Smooth muscle cell (in vitro differentiated cells): Measurements from ENCODE around the gene IL1RL1. TPM values are rescaled to one million over a fixed set of nuclear protein-coding genes. Genes with fewer than 3 reads are reported as not detected.

Source experiments
- DNase-seq: peaks from one replicate; lab custom pipeline; 2025; ENCODE audit not compliant: unreplicated experiment; lab: John Stamatoyannopoulos, UW
- H2AFZ ChIP-seq: fragments of 200-600 bp; sonication (generic); 2 replicates; pipeline ENCODE4 v1.6.0; 2016; ENCODE audit warnings: antibody characterized with exemption, low read depth, mild to moderate bottlenecking
- H3F3A ChIP-seq: fragments of 200-600 bp; sonication (generic); 2 replicates; pipeline ENCODE4 v1.6.0; 2017; ENCODE audit warnings: antibody characterized with exemption, low read depth
- H3K27ac ChIP-seq: fragments of 200-600 bp; sonication (generic); 2 replicates; pipeline ENCODE4 v1.5.1; 2016; ENCODE audit warnings: low read depth, mild to moderate bottlenecking
- H3K27me3 ChIP-seq: fragments of 200-600 bp; sonication (generic); 2 replicates; pipeline ENCODE4 v1.6.1; 2016; ENCODE audit warnings: low read depth, mild to moderate bottlenecking
- H3K36me3 ChIP-seq: fragments of 200-600 bp; sonication (generic); 2 replicates; pipeline ENCODE4 v1.5.1; 2016; ENCODE audit warnings: low read depth
- H3K4me1 ChIP-seq: fragments of 200-600 bp; sonication (generic); 2 replicates; pipeline ENCODE4 v1.5.1; 2016; ENCODE audit warnings: low read depth
- H3K4me2 ChIP-seq: fragments of 200-600 bp; sonication (generic); 2 replicates; pipeline ENCODE4 v1.6.0; 2016; ENCODE audit warnings: mild to moderate bottlenecking
- H3K4me3 ChIP-seq: fragments of 200-600 bp; sonication (generic); 2 replicates; pipeline ENCODE4 v1.5.1; 2016; ENCODE audit warnings: mild to moderate bottlenecking
- H3K79me2 ChIP-seq: fragments of 200-600 bp; sonication (generic); 2 replicates; pipeline ENCODE4 v1.6.0; 2016; ENCODE audit warnings: low read depth, mild to moderate bottlenecking
- H3K9ac ChIP-seq: fragments of 200-600 bp; sonication (generic); 2 replicates; pipeline ENCODE4 v1.6.0; 2016; ENCODE audit warnings: low read depth
- H3K9me3 ChIP-seq: fragments of 200-600 bp; sonication (generic); replicated peaks from 2 replicates; pipeline ENCODE4 v1.5.1; 2016; ENCODE audit warnings: low read depth
- H4K20me1 ChIP-seq: fragments of 200-600 bp; sonication (generic); 2 replicates; pipeline ENCODE4 v1.6.0; 2016; ENCODE audit warnings: low read depth
- whole genome bisulfite sequencing: methylation state at CpG from one replicate; pipeline ENCODE4 v1.1.7; 2016; ENCODE audit warnings: low lambda C conversion rate; 5-methylcytosine and 5-hydroxymethylcytosine counted together
- polyA plus RNA-seq: library from polyadenylated mRNA; unstranded; fragments of >200 nt; fragmentation: Nextera tagmentation; extraction: Ambion mirVana; gene quantifications from 2 replicates; pipeline ENCODE4 v1.2.1, GENCODE V29; 2016
- total RNA-seq: library from RNA; depleted of rRNA; stranded (reverse); fragments of >200 nt; gene quantifications from 2 replicates; pipeline ENCODE4 v1.2.3, GENCODE V29; 2014
- TF ChIP-seq, protein P1 (sequence below): fragments of 200-600 bp; sonication (generic); IDR thresholded peaks from 2 replicates; pipeline ENCODE4 v1.5.1; 2017; ENCODE audit warnings: borderline replicate concordance, mild to moderate bottlenecking, antibody characterized with exemption; ENCODE audit not compliant: insufficient read depth, poor library complexity, severe bottlenecking

Gene IL1RL1
- total and polyA plus RNA-seq, 2 experiments from 2014 or later, result 1.6 to 1.8 TPM

DNA sequence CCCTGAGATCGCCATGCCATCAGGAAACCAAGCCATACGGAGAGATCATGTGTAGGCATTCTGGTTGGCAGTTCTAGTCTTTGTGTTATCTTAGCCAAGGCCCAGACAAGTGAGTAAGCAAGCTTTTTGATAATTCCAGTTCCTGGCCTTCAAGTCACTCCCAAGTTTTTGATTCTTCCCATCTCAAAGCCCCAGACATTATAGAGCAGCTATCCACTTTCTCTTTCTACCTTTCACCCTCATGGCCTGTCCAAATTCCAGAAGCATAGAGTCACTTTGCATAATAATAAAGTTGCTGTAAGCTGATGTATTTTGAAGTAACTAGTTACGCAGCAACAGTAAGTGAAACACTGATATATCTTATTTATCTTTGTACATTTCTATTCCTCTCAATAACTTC lies 26.8 kb upstream of the IL1RL1 start:
- Histone ChIP-seq H3F3A (no peaks in the 10 kb centered on the region), H3K79me2 (no peaks in the 10 kb centered on the region), H3K27me3 (no peaks in the 10 kb centered on the region), H3K4me2 (peak overlapping the region; percentile 19), H3K9ac (no peak overlapping the region), H3K4me3 (no peak overlapping the region), H4K20me1 (no peaks in the 10 kb centered on the region), H3K4me1 (no peaks in the 10 kb centered on the region), H2AFZ (no peak overlapping the region), H3K27ac (no peak overlapping the region), H3K36me3 (no peaks in the 10 kb centered on the region), H3K9me3 (no peaks in the 10 kb centered on the region)
- no peak for DNase-seq
- TF ChIP-seq, protein P1, sequence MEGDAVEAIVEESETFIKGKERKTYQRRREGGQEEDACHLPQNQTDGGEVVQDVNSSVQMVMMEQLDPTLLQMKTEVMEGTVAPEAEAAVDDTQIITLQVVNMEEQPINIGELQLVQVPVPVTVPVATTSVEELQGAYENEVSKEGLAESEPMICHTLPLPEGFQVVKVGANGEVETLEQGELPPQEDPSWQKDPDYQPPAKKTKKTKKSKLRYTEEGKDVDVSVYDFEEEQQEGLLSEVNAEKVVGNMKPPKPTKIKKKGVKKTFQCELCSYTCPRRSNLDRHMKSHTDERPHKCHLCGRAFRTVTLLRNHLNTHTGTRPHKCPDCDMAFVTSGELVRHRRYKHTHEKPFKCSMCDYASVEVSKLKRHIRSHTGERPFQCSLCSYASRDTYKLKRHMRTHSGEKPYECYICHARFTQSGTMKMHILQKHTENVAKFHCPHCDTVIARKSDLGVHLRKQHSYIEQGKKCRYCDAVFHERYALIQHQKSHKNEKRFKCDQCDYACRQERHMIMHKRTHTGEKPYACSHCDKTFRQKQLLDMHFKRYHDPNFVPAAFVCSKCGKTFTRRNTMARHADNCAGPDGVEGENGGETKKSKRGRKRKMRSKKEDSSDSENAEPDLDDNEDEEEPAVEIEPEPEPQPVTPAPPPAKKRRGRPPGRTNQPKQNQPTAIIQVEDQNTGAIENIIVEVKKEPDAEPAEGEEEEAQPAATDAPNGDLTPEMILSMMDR, result no peak
- WGBS, result 64% methylated on average over 3 of the region's 3 CpGs

GRCh38 chr2:102285368-102285767 lies 26.0 kb upstream of the IL1RL1 start:
- no peaks in the 10 kb centered on the region for H3K4me1 ChIP-seq
- H2AFZ ChIP-seq, result no peak overlapping the region
- TF ChIP-seq, protein P1, result no peak
- H3K4me2 ChIP-seq, result peak overlapping the region; percentile 19
- no peak for DNase-seq
- H3K36me3 ChIP-seq, result no peaks in the 10 kb centered on the region
- H3K9ac ChIP-seq, result no peak overlapping the region
- 72% methylated on average over 2 of the region's 2 CpGs for WGBS
- no peaks in the 10 kb centered on the region for H3K79me2 ChIP-seq
- no peaks in the 10 kb centered on the region for H3K27me3 ChIP-seq
- no peak overlapping the region for H3K4me3 ChIP-seq
- no peak overlapping the region for H3K27ac ChIP-seq
- no peaks in the 10 kb centered on the region for H3F3A ChIP-seq
- no peaks in the 10 kb centered on the region for H4K20me1 ChIP-seq
- no peaks in the 10 kb centered on the region for H3K9me3 ChIP-seq

GRCh38 chr2:102286041-102286440 lies 25.3 kb upstream of the IL1RL1 start:
- no peaks in the 10 kb centered on the region for H3F3A ChIP-seq
- H3K36me3 ChIP-seq, result no peaks in the 10 kb centered on the region
- WGBS, result 67% methylated on average over 3 of the region's 3 CpGs
- no peaks in the 10 kb centered on the region for H3K79me2 ChIP-seq
- H3K27me3 ChIP-seq, result no peaks in the 10 kb centered on the region
- no peak overlapping the region for H2AFZ ChIP-seq
- no peak overlapping the region for H3K27ac ChIP-seq
- no peaks in the 10 kb centered on the region for H3K4me1 ChIP-seq
- no peak overlapping the region for H3K4me3 ChIP-seq
- no peak overlapping the region for H3K9ac ChIP-seq
- no peaks in the 10 kb centered on the region for H4K20me1 ChIP-seq
- H3K4me2 ChIP-seq, result no peak overlapping the region
- TF ChIP-seq, protein P1, result no peak
- no peaks in the 10 kb centered on the region for H3K9me3 ChIP-seq
- DNase-seq, result no peak

DNA sequence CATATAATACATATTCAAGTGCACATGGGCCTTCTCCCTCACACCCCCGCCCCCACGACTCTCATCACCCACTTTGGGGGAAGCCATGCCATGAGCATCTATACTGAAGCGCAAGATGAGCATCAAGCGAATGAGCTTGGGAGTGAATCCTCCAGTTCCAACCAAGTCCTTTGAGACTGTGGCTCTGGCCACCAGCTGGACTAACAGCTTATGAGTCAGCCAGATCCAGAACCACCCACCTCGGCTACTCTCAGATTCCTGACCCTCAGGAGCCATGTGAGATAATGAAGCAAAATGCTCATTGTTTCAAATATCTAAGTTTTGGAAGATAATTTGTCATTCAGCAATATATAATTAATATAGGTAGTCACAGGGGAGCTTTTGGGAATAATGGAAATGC lies 22.2 kb upstream of the IL1RL1 start:
- Histone ChIP-seq H3F3A (no peaks in the 10 kb centered on the region), H3K36me3 (no peaks in the 10 kb centered on the region), H3K79me2 (no peaks in the 10 kb centered on the region), H3K9ac (no peak overlapping the region), H4K20me1 (no peaks in the 10 kb centered on the region), H3K27ac (no peak overlapping the region), H3K4me1 (no peaks in the 10 kb centered on the region), H2AFZ (no peak overlapping the region), H3K4me2 (no peak overlapping the region), H3K27me3 (peaks cover 4% of the 10 kb centered on the region), H3K4me3 (no peak overlapping the region), H3K9me3 (no peaks in the 10 kb centered on the region)
- 80% methylated on average over 5 of the region's 5 CpGs for WGBS
- no peak for DNase-seq
- TF ChIP-seq, protein P1, result no peak
